ENCODE measurements around the gene RAB27B.

RAB27B gene

GRCh38 chr18:54938506-54938905, 110.2 kb downstream of the RAB27B start:
- H3K4me3 ChIP-seq (ENCODE audit: low read length in 2 of 2), result no peak overlapping the region
- no peak overlapping the region for H3K27ac ChIP-seq (replicated peaks; ENCODE audit: low read length)
- H2BK5ac ChIP-seq (ENCODE audit: low read length), result no peak overlapping the region
- no peak overlapping the region for H3K18ac ChIP-seq (ENCODE audit: low read length)
- no peak overlapping the region for H2BK12ac ChIP-seq (ENCODE audit: low read length)
- no peak overlapping the region for H2BK120ac ChIP-seq (ENCODE audit: low read depth, low read length)
- no peak for DNase-seq (ENCODE audit: low spot score)
- no peaks in the 10 kb centered on the region for H3K27me3 ChIP-seq (ENCODE audit: control insufficient read depth in 3 of 3, insufficient read depth in 3 of 3, low read depth in 1 of 3, low read length in 3 of 3)
- H3K4me2 ChIP-seq (ENCODE audit: insufficient read depth, low read length, poor library complexity, severe bottlenecking), result no peak overlapping the region
- no peaks in the 10 kb centered on the region for H3K9me3 ChIP-seq (replicated peaks in 1 of 2; ENCODE audit: control insufficient read depth in 2 of 2, insufficient read depth in 1 of 2, low read depth in 1 of 2, low read length in 2 of 2)
- no peak overlapping the region for H2BK15ac ChIP-seq (ENCODE audit: low read length)
- no peak overlapping the region for H4K91ac ChIP-seq (ENCODE audit: low read depth, low read length, poor library complexity)
- no peaks in the 10 kb centered on the region for H3K4me1 ChIP-seq (ENCODE audit: control insufficient read depth in 2 of 2, insufficient read depth in 1 of 2, low read depth in 1 of 2, low read length in 2 of 2)
- no peaks in the 10 kb centered on the region for H3K79me1 ChIP-seq (ENCODE audit: low read depth, low read length)
- H3K23ac ChIP-seq (ENCODE audit: low read depth, low read length, poor library complexity), result no peak overlapping the region
- no peak overlapping the region for H3K14ac ChIP-seq (ENCODE audit: low read length)
- no peak overlapping the region for H2AK5ac ChIP-seq (ENCODE audit: low read depth, low read length)
- no peak overlapping the region for H3K4ac ChIP-seq (ENCODE audit: low read length)
- no peaks in the 10 kb centered on the region for H3K36me3 ChIP-seq (replicated peaks in 1 of 2; ENCODE audit: control insufficient read depth in 2 of 2, insufficient read depth in 2 of 2, low read length in 2 of 2)
- H2AFZ ChIP-seq (ENCODE audit: low read length), result no peak overlapping the region
- no peak overlapping the region for H3K9ac ChIP-seq (ENCODE audit: low read depth, low read length, poor library complexity)
- no peak overlapping the region for H4K8ac ChIP-seq (ENCODE audit: low read depth, low read length)
- WGBS, 2 donors (ENCODE audit: extremely low coverage in 2 of 2, insufficient read length in 2 of 2, insufficient replicate concordance in 1 of 2), result no CpG with 5 or more reads among the region's 3 CpGs

- Histone ChIP-seq H2AFZ (ENCODE audit: low read length) (no peak overlapping the region), H2BK5ac (ENCODE audit: low read length) (no peak overlapping the region), H2AK5ac (ENCODE audit: low read depth, low read length) (no peak overlapping the region), H3K27me3 (ENCODE audit: control insufficient read depth in 3 of 3, insufficient read depth in 3 of 3, low read depth in 1 of 3, low read length in 3 of 3) (no peaks in the 10 kb centered on the region), H3K23ac (ENCODE audit: low read depth, low read length, poor library complexity) (no peak overlapping the region), H4K8ac (ENCODE audit: low read depth, low read length) (no peak overlapping the region), H3K9ac (ENCODE audit: low read depth, low read length, poor library complexity) (no peak overlapping the region), H2BK120ac (ENCODE audit: low read depth, low read length) (no peak overlapping the region), H3K14ac (ENCODE audit: low read length) (no peak overlapping the region), H4K91ac (ENCODE audit: low read depth, low read length, poor library complexity) (no peak overlapping the region), H3K36me3 (replicated peaks in 1 of 2; ENCODE audit: control insufficient read depth in 2 of 2, insufficient read depth in 2 of 2, low read length in 2 of 2) (no peaks in the 10 kb centered on the region), H3K4me3 (ENCODE audit: low read length in 2 of 2) (no peak overlapping the region), H2BK15ac (ENCODE audit: low read length) (no peak overlapping the region), H3K9me3 (replicated peaks in 1 of 2; ENCODE audit: control insufficient read depth in 2 of 2, insufficient read depth in 1 of 2, low read depth in 1 of 2, low read length in 2 of 2) (no peaks in the 10 kb centered on the region), H3K79me1 (ENCODE audit: low read depth, low read length) (no peaks in the 10 kb centered on the region), H3K18ac (ENCODE audit: low read length) (no peak overlapping the region), H2BK12ac (ENCODE audit: low read length) (no peak overlapping the region), H3K27ac (replicated peaks; ENCODE audit: low read length) (no peak overlapping the region), H3K4me1 (ENCODE audit: control insufficient read depth in 2 of 2, insufficient read depth in 1 of 2, low read depth in 1 of 2, low read length in 2 of 2) (no peaks in the 10 kb centered on the region), H3K4me2 (ENCODE audit: insufficient read depth, low read length, poor library complexity, severe bottlenecking) (no peak overlapping the region), H3K4ac (ENCODE audit: low read length) (no peak overlapping the region)
- WGBS, 2 donors (ENCODE audit: extremely low coverage in 2 of 2, insufficient read length in 2 of 2, insufficient replicate concordance in 1 of 2), result no CpG with 5 or more reads among the region's 7 CpGs
- DNase-seq (ENCODE audit: low spot score), result no peak
Observed at GRCh38 chr18:54939361-54939917, 111.2 kb downstream of the RAB27B start.

- no peak overlapping the region for H2BK15ac ChIP-seq (ENCODE audit: low read length)
- no peak overlapping the region for H3K14ac ChIP-seq (ENCODE audit: low read length)
- H4K91ac ChIP-seq (ENCODE audit: low read depth, low read length, poor library complexity), result no peak overlapping the region
- no peak overlapping the region for H3K18ac ChIP-seq (ENCODE audit: low read length)
- WGBS, 2 donors (ENCODE audit: extremely low coverage in 2 of 2, insufficient read length in 2 of 2, insufficient replicate concordance in 1 of 2), result no CpG with 5 or more reads among the region's 4 CpGs
- H2BK120ac ChIP-seq (ENCODE audit: low read depth, low read length), result no peak overlapping the region
- no peak overlapping the region for H3K9ac ChIP-seq (ENCODE audit: low read depth, low read length, poor library complexity)
- no peak overlapping the region for H3K27ac ChIP-seq (replicated peaks; ENCODE audit: low read length)
- H3K27me3 ChIP-seq (ENCODE audit: control insufficient read depth in 3 of 3, insufficient read depth in 3 of 3, low read depth in 1 of 3, low read length in 3 of 3), result no peaks in the 10 kb centered on the region
- H3K23ac ChIP-seq (ENCODE audit: low read depth, low read length, poor library complexity), result no peak overlapping the region
- H2AFZ ChIP-seq (ENCODE audit: low read length), result no peak overlapping the region
- H2AK5ac ChIP-seq (ENCODE audit: low read depth, low read length), result no peak overlapping the region
- no peak overlapping the region for H2BK5ac ChIP-seq (ENCODE audit: low read length)
- no peak overlapping the region for H3K4ac ChIP-seq (ENCODE audit: low read length)
- no peaks in the 10 kb centered on the region for H3K36me3 ChIP-seq (replicated peaks in 1 of 2; ENCODE audit: control insufficient read depth in 2 of 2, insufficient read depth in 2 of 2, low read length in 2 of 2)
- no peaks in the 10 kb centered on the region for H3K4me1 ChIP-seq (ENCODE audit: control insufficient read depth in 2 of 2, insufficient read depth in 1 of 2, low read depth in 1 of 2, low read length in 2 of 2)
- H3K79me1 ChIP-seq (ENCODE audit: low read depth, low read length), result no peaks in the 10 kb centered on the region
- no peak overlapping the region for H4K8ac ChIP-seq (ENCODE audit: low read depth, low read length)
- DNase-seq (ENCODE audit: low spot score), result no peak
- no peak overlapping the region for H2BK12ac ChIP-seq (ENCODE audit: low read length)
- H3K9me3 ChIP-seq (replicated peaks in 1 of 2; ENCODE audit: control insufficient read depth in 2 of 2, insufficient read depth in 1 of 2, low read depth in 1 of 2, low read length in 2 of 2), result no peaks in the 10 kb centered on the region
- no peak overlapping the region for H3K4me2 ChIP-seq (ENCODE audit: insufficient read depth, low read length, poor library complexity, severe bottlenecking)
- H3K4me3 ChIP-seq (ENCODE audit: low read length in 2 of 2), result no peak overlapping the region
Observed at GRCh38 chr18:54942144-54942543, 113.9 kb downstream of the RAB27B start.

DNA sequence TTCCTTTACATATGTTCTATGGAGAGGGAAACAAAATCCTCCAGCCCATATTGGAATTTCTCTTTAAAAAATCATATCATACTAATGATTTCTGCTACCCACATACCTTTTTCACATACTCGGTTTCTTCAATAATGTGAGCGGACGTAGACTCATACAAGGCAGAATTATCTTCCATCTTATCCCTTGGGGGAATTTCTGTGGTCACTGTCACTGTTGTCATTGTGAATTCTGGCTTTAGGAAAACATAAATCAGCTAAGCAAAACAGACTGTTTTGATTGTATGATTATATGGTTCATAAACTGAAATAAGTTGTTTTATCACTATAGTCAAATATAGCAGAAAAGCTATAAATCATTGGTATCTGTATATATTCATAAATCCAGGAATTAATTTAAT, 114.3 kb downstream of the RAB27B start:
- Histone ChIP-seq H3K4ac (ENCODE audit: low read length) (no peak overlapping the region), H3K36me3 (replicated peaks in 1 of 2; ENCODE audit: control insufficient read depth in 2 of 2, insufficient read depth in 2 of 2, low read length in 2 of 2) (no peaks in the 10 kb centered on the region), H3K23ac (ENCODE audit: low read depth, low read length, poor library complexity) (no peak overlapping the region), H3K27ac (replicated peaks; ENCODE audit: low read length) (no peak overlapping the region), H3K9me3 (replicated peaks in 1 of 2; ENCODE audit: control insufficient read depth in 2 of 2, insufficient read depth in 1 of 2, low read depth in 1 of 2, low read length in 2 of 2) (no peaks in the 10 kb centered on the region), H3K14ac (ENCODE audit: low read length) (no peak overlapping the region), H3K9ac (ENCODE audit: low read depth, low read length, poor library complexity) (no peak overlapping the region), H3K4me3 (ENCODE audit: low read length in 2 of 2) (no peak overlapping the region), H2BK15ac (ENCODE audit: low read length) (no peak overlapping the region), H3K27me3 (ENCODE audit: control insufficient read depth in 3 of 3, insufficient read depth in 3 of 3, low read depth in 1 of 3, low read length in 3 of 3) (no peaks in the 10 kb centered on the region), H2BK5ac (ENCODE audit: low read length) (no peak overlapping the region), H2AFZ (ENCODE audit: low read length) (no peak overlapping the region), H2BK12ac (ENCODE audit: low read length) (no peak overlapping the region), H2AK5ac (ENCODE audit: low read depth, low read length) (no peak overlapping the region), H3K18ac (ENCODE audit: low read length) (no peak overlapping the region), H2BK120ac (ENCODE audit: low read depth, low read length) (no peak overlapping the region), H3K4me1 (ENCODE audit: control insufficient read depth in 2 of 2, insufficient read depth in 1 of 2, low read depth in 1 of 2, low read length in 2 of 2) (no peaks in the 10 kb centered on the region), H4K8ac (ENCODE audit: low read depth, low read length) (no peak overlapping the region), H4K91ac (ENCODE audit: low read depth, low read length, poor library complexity) (no peak overlapping the region), H3K4me2 (ENCODE audit: insufficient read depth, low read length, poor library complexity, severe bottlenecking) (no peak overlapping the region), H3K79me1 (ENCODE audit: low read depth, low read length) (no peaks in the 10 kb centered on the region)
- no CpG with 5 or more reads among the region's 3 CpGs for WGBS, 2 donors (ENCODE audit: extremely low coverage in 2 of 2, insufficient read length in 2 of 2, insufficient replicate concordance in 1 of 2)
- no peak for DNase-seq (ENCODE audit: low spot score)
